Vagina (tissue), 2 donors: ENCODE results near the gene FCN2.

ENCODE experiments used
- CTCF ChIP-seq, 3 experiments: fragments of 450-650 bp in 2 of 3; fragments of 200-600 bp in 1 of 3; sonication (generic) in 1 of 3; IDR thresholded peaks; one replicate each; pipeline ENCODE4 v1.5.1; 2017 to 2019; ENCODE audit warnings: antibody characterized with exemption in 3 of 3, mild to moderate bottlenecking in 2 of 3, moderate library complexity in 2 of 3
- POLR2A ChIP-seq, 2 donors: fragments of 450-650 bp; IDR thresholded peaks; one replicate each; pipeline ENCODE4 v1.6.1; 2017; ENCODE audit warnings: antibody characterized with exemption in 2 of 2, mild to moderate bottlenecking in 2 of 2, moderate library complexity in 2 of 2
- POLR2AphosphoS5 ChIP-seq, 2 donors: sonication (generic); formaldehyde crosslinking; IDR thresholded peaks; one replicate each; pipeline ENCODE4 v1.9.0; 2017; ENCODE audit warnings: antibody characterized with exemption in 2 of 2, mild to moderate bottlenecking in 2 of 2, low read depth in 1 of 2; ENCODE audit not compliant: insufficient read depth in 1 of 2

- TF ChIP-seq CTCF (IDR thresholded peaks at IDR 0.05): no peak
- TF ChIP-seq POLR2A (IDR thresholded peaks at IDR 0.05): no peak
- no peak for TF ChIP-seq POLR2AphosphoS5 (IDR thresholded peaks at IDR 0.05; ENCODE audit: insufficient read depth in 1 of 2, low read depth in 1 of 2)
These were observed 3.9 kb downstream of the FCN2 start for GRCh38 chr9:134884492-134884891.
